ENCODE results near the gene SPRED2. TPM values are rescaled to one million over a fixed set of nuclear protein-coding genes. Genes with fewer than 3 reads are reported as not detected.

SPRED2 gene
- total RNA-seq, 2 donors from 2014 or later = 21.9 to 22.3 TPM

DNA sequence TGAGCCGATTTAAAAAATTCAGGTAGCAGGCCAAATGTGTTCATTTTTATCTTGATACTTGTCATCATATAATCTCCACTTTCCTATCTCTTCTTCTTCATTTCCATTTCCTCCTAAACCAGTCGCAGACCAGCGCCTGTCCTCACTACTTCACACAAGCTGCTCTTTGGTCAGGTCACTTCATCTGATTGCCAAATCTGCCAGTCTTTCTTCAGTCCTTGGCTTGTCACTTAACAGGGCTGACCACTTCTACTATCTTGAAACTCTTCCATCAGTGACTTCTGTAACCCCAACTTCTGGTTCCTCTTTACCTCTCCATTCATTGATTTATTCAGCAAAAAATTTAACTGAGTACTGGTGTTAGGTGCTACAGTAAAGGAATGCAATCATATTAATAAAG, 18.0 kb upstream of the SPRED2 start:
- no peak for TF ChIP-seq CTCF (IDR thresholded peaks at IDR 0.05)
- DNase-seq (ENCODE audit: low spot score) (no peak), ATAC-seq (ENCODE audit: insufficient number of reproducible peaks, low FRiP score, low read depth) (no peak)
- Histone ChIP-seq H3K9me3 (no peaks in the 10 kb centered on the region), H3K36me3 (no peaks in the 10 kb centered on the region), H3K4me1 (ENCODE audit: control insufficient read depth in 1 of 2, low read depth in 2 of 2) (no peaks in the 10 kb centered on the region), H3K27me3 (replicated peaks; ENCODE audit: insufficient read depth) (no peaks in the 10 kb centered on the region), H3K4me3 (no peak overlapping the region), H3K27ac (no peak overlapping the region)

DNA sequence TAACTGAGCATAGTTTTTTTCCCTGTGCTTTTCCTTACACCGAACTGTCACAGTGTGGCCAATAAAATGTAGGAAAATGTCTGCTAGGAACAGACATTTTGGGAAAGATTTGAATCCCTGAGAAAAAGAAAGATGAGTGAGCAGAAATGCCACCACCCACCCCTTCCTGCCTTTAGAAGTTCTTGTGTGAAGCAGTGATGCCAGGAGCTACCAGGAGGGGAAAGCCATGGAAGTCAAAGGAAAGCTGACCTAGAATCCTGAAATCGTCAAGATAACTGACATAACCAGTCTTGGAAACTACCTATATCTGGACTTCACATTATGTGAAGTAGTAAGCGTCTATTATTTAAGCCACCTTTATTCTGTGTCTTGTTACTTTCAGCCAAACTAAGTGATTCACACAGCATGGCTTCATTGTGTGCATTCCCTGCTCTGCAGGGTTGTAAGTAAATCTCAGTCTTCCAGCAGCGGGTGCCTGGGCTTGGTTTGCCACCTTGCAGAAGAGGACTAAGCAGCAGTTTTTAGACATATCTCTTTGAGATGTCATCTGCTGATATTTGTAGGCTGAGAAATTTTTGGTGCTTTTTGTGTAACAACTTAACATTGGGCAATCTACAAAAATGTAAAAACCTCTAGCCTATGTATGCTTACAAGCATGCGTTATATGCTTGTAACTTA, 11.2 kb upstream of the SPRED2 start:
- ATAC-seq (ENCODE audit: insufficient number of reproducible peaks, low FRiP score, low read depth) (no peak), DNase-seq (ENCODE audit: low spot score) (no peak)
- Histone ChIP-seq H3K27ac (no peak overlapping the region), H3K4me1 (ENCODE audit: control insufficient read depth in 1 of 2, low read depth in 2 of 2) (no peaks in the 10 kb centered on the region), H3K4me3 (no peak overlapping the region), H3K9me3 (no peaks in the 10 kb centered on the region), H3K36me3 (no peaks in the 10 kb centered on the region), H3K27me3 (replicated peaks; ENCODE audit: insufficient read depth) (no peaks in the 10 kb centered on the region)
- TF ChIP-seq CTCF (IDR thresholded peaks at IDR 0.05) = no peak

DNA sequence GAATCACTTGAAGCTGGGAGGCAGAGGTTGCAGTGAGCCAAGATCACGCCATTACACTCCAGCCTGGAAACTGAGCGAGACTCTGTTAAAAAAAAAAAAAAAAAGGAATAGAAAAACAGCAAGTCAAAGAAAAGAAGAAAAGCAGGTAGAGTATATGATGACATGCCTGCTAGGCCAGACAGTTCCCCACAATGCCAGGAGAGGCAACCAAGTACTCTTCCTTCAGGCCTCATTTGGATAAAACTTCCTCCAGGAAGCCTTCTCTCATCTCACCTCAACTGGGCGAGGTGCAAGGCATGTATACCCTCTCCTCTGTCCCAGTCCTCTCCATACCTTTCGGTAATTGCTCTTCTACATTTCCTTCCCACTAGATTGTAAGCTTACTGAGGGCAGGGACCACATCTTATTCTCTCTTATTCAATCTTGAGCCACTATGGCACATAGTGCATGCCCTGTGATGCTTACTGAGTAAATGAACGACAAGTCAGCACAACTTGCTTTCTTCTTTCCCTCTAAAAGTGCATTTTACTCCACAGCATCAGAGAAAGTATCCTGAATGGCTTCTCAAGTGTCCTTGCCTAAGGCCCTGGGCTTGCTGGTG, 10.1 kb upstream of the SPRED2 start:
- H3K4me3 ChIP-seq = no peak overlapping the region
- H3K36me3 ChIP-seq = no peaks in the 10 kb centered on the region
- H3K9me3 ChIP-seq = no peaks in the 10 kb centered on the region
- ATAC-seq (ENCODE audit: insufficient number of reproducible peaks, low FRiP score, low read depth) = no peak
- no peak overlapping the region for H3K27ac ChIP-seq
- peaks cover 0 to 2% of the 10 kb centered on the region in 2 donors for H3K4me1 ChIP-seq (ENCODE audit: control insufficient read depth in 1 of 2, low read depth in 2 of 2)
- no peak for DNase-seq (ENCODE audit: low spot score)
- no peaks in the 10 kb centered on the region for H3K27me3 ChIP-seq (replicated peaks; ENCODE audit: insufficient read depth)
- no peak for TF ChIP-seq CTCF (IDR thresholded peaks at IDR 0.05)

- Histone ChIP-seq H3K4me3 (no peak overlapping the region), H3K36me3 (no peaks in the 10 kb centered on the region), H3K27me3 (replicated peaks; ENCODE audit: insufficient read depth) (no peaks in the 10 kb centered on the region), H3K27ac (no peak overlapping the region), H3K9me3 (no peaks in the 10 kb centered on the region), H3K4me1 (ENCODE audit: control insufficient read depth in 1 of 2, low read depth in 2 of 2) (peaks cover 1 to 22% of the 10 kb centered on the region in 2 donors)
- TF ChIP-seq CTCF (IDR thresholded peaks at IDR 0.05) = no peak
- DNase-seq (ENCODE audit: low spot score) (no peak), ATAC-seq (ENCODE audit: insufficient number of reproducible peaks, low FRiP score, low read depth) (no peak)
These were observed 5.9 kb upstream of the SPRED2 start for GRCh38 chr2:65438137-65438899.

DNA sequence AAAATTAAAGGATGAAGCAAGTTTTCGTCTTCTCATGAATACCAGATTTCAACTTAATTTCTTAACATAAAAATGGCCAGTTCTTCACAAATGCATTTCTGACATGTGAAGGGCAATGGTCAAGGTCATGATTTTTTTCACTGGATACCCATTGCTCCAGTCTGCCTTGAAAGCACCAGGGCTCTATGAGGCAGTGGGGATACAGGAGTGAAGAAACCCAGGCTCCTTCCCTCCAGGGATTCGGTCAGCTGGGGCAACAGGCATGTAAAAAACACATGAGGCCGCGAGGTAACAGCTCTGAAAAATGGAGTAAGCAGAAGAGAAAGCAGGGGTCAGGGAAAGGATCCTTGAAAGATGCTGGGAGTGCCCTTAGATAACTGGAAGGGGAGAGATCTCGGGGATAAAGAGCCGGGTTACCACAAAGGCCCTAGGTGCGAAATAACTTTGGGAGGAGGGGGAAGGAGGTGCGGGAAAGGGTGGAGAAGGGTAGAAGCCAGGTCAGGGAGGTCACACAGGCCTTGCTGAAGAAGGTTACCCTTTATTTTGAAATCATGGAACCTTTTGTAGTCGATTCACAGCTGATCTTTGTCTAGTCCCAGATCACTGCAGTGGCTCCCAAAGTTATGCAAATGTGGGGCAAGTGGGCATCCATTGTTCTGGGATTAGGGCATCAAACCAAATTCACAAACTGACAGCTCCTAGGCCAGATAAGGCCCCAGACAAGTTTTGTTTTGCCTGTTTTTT, 5.2 kb upstream of the SPRED2 start:
- H3K27me3 ChIP-seq (replicated peaks; ENCODE audit: insufficient read depth) = no peaks in the 10 kb centered on the region
- DNase-seq (ENCODE audit: low spot score) (no peak), ATAC-seq (ENCODE audit: insufficient number of reproducible peaks, low FRiP score, low read depth) (no peak)
- H3K4me3 ChIP-seq = peak overlapping the region; percentile 89
- no peaks in the 10 kb centered on the region for H3K36me3 ChIP-seq
- no peaks in the 10 kb centered on the region for H3K9me3 ChIP-seq
- TF ChIP-seq CTCF (IDR thresholded peaks at IDR 0.05) = no peak
- peak overlapping the region; percentile 98 to 99 for H3K27ac ChIP-seq
- peaks cover 5 to 26% of the 10 kb centered on the region in 2 donors for H3K4me1 ChIP-seq (ENCODE audit: control insufficient read depth in 1 of 2, low read depth in 2 of 2)
